Mononuclear cell (primary cell): ENCODE data around the gene NQO1. TPM values are rescaled to one million over a fixed set of nuclear protein-coding genes. Genes with fewer than 3 reads are reported as not detected.

ENCODE experiments used
- total RNA-seq: library from RNA; depleted of rRNA; stranded (reverse); fragments of >200 nt; gene quantifications from one replicate; pipeline ENCODE4 v1.2.3, GENCODE V29; 2012

NQO1 gene
- total RNA-seq, 1 donor: 2.6 TPM

Other genes starting within 250 kb of the NQO1 start
- 43.0 TPM for gene NFAT5, start 160.6 kb downstream of the NQO1 start, total RNA-seq
- gene NOB1, start 28.4 kb upstream of the NQO1 start, total RNA-seq: 22.4 TPM
- 42.5 TPM for gene WWP2, start 35.8 kb upstream of the NQO1 start, total RNA-seq
- gene CLEC18A, start 224.8 kb upstream of the NQO1 start, total RNA-seq: 1.4 TPM